Muscle of leg (tissue), 11 donors: ENCODE data around the gene LKAAEAR1. TPM values are rescaled to one million over a fixed set of nuclear protein-coding genes. Genes with fewer than 3 reads are reported as not detected.

ENCODE experiments used
- DNase-seq: peaks from one replicate; pipeline ENCODE4 v3.0.0; 2013
- H3K27ac ChIP-seq: one replicate; pipeline ENCODE4 v1.5.1; 2013; ENCODE audit warnings: mild to moderate bottlenecking, low read length, control low read depth
- H3K27me3 ChIP-seq: one replicate; pipeline ENCODE4 v1.6.1; 2013; ENCODE audit warnings: low read length; ENCODE audit not compliant: control insufficient read depth, insufficient read depth
- H3K36me3 ChIP-seq: one replicate; pipeline ENCODE4 v1.6.1; 2013; ENCODE audit warnings: low read length; ENCODE audit not compliant: control insufficient read depth, insufficient read depth
- H3K4me1 ChIP-seq: one replicate; pipeline ENCODE4 v1.6.1; 2013; ENCODE audit warnings: low read length; ENCODE audit not compliant: control insufficient read depth, insufficient read depth
- H3K4me3 ChIP-seq: one replicate; pipeline ENCODE4 v1.5.1; 2013; ENCODE audit warnings: low read length, control low read depth
- H3K9me3 ChIP-seq: replicated peaks from 2 replicates; pipeline ENCODE4 v1.6.1; 2013; ENCODE audit warnings: low read depth, low read length; ENCODE audit not compliant: control insufficient read depth
- WGBS: methylation state at CpG from one replicate; pipeline ENCODE4 v1.1.5; 2013; ENCODE audit warnings: missing lambda C conversion rate; ENCODE audit not compliant: insufficient coverage; 5-methylcytosine and 5-hydroxymethylcytosine counted together
- polyA plus RNA-seq, 8 donors: library from polyadenylated mRNA; unstranded; fragments of 120-200 nt; gene quantifications; one replicate each; pipeline versions ENCODE4 v1.2.1 to v1.2.3, GENCODE V29; 2013; ENCODE audit warnings: inconsistent platforms in 1 of 8, low replicate concordance in 1 of 8; ENCODE audit not compliant: insufficient read length in 8 of 8, insufficient read depth in 1 of 8
- total RNA-seq: library from RNA; stranded (reverse); fragments of 120-200 nt; gene quantifications from one replicate; pipeline ENCODE4 v1.2.4, GENCODE V29; 2013

Gene LKAAEAR1
- total and polyA plus RNA-seq, 9 donors, result 0.27 to 0.28 (median 0.27) TPM; not detected in 5

DNA sequence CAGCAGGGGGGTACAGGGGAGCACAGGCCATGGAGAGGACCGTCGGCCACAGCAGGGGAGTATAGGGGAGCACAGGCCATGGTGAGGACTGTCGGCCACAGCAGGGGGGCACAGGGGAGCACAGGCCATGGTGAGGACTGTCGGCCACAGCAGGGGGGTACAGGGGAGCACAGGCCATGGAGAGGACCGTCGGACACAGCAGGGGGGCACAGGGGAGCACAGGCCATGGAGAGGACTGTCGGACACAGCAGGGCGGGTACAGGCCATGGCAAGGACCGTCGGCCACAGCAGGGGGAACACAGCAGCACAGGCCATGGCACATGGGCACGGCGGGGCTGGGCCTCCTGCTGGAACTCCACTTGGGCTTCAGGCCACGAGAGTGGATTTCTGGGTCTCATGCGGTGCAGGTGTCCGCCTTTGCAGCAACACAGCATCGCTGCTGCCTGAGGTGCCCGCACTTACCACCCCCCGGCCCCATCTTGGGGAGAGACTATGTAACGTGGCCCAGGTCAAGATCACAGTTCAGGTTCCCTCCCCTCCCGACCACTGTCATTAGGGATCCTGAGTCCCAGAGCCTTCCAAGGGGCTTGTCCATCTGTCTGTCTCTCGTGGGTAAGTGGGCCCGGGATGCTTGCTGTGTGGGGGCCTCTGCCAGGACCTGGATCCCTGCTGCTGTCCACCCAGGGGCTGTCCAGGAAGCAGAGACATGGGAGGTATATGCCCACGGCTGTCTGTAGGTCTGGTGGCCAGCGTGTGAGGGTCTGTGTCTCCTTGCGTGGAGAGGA, 20.7 kb upstream of the LKAAEAR1 start:
- H3K27ac ChIP-seq, result no peak overlapping the region
- 87% methylated on average over 19 of the region's 25 CpGs for WGBS
- H3K9me3 ChIP-seq, result no peaks in the 10 kb centered on the region
- H3K4me3 ChIP-seq, result no peak overlapping the region
- H3K4me1 ChIP-seq, result peaks cover 25% of the 10 kb centered on the region
- H3K27me3 ChIP-seq, result peaks cover 45% of the 10 kb centered on the region
- no peak for DNase-seq
- no peaks in the 10 kb centered on the region for H3K36me3 ChIP-seq

DNA sequence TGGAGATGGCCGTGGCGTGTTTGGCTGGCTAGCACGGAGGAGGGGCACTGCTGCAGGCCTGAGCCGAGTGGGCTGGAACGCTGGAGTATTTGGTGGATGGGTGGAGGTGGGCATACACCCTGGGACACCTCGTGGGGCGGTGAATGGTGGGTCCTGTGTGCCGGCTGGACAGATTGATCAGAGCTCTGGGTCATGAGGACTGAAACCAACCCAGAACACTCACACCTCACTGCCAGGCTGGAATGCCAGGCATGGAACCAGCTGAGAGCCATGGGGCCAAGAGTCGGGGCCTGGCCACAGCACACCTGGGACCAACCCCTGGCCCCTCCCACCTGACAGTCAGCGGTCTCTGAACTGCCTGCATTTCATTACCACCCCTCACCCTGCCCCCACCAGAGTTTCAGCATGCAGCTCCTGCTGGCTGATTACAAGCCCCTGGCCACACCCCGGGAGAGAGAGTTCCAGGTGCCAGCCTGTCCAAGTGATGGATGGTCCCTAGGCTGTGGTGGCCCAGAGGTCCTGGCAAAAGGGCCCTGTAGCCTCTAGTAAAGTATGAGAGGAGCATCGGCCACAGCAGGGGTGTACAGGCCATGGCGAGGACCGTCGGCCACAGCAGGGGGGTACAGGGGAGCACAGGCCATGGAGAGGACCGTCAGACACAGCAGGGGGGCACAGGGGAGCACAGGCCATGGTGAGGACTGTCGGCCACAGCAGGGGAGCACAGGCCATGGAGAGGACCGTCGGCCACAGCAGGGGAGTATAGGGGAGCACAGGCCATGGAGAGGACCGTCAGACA, 19.9 kb upstream of the LKAAEAR1 start:
- DNase-seq, result no peak
- Histone ChIP-seq H3K27ac (no peak overlapping the region), H3K4me3 (no peak overlapping the region), H3K9me3 (no peaks in the 10 kb centered on the region), H3K36me3 (no peaks in the 10 kb centered on the region), H3K4me1 (peaks cover 26% of the 10 kb centered on the region), H3K27me3 (peaks cover 45% of the 10 kb centered on the region)
- 62% methylated on average over 12 of the region's 20 CpGs for WGBS

DNA sequence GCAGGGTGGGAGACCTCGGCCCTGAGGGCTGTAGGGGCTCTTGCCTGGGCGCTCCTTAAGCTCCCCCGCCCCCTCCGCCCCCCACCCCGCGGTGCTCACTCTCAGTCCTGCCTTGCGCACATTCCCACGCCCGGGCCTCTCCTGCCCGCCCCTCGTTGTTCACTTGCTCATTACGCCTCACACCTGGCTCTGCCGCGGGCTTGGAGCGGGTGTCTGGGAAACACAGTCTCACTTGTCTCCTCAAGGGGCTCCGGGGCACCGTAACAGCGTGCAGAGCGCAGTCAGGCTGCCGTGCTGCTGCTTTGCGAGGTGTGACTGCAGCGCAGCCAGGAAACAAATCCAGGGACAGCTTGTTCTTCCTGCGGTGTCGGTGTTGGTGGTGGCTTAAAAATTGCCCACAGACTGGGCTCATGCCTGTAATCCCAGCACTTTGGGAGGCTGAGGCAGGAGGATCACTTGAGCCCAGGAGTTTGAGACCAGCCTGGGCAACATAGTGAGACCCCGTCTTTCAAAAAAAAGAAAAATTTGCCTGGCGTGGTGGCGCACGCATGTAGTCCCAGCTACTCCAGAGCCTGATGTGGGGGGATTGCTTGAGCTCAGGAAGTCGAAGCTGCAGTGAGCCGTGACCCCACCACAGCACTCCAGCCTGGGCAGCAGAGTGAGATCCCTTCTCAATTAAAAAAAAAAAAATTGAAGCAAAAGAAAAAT, 18.6 kb upstream of the LKAAEAR1 start:
- H3K27me3 ChIP-seq, result peaks cover 45% of the 10 kb centered on the region
- no peak for DNase-seq
- H3K4me3 ChIP-seq, result no peak overlapping the region
- 18% methylated on average over 19 of the region's 30 CpGs for WGBS
- H3K36me3 ChIP-seq, result no peaks in the 10 kb centered on the region
- no peak overlapping the region for H3K27ac ChIP-seq
- H3K9me3 ChIP-seq, result no peaks in the 10 kb centered on the region
- peaks cover 30% of the 10 kb centered on the region for H3K4me1 ChIP-seq

DNA sequence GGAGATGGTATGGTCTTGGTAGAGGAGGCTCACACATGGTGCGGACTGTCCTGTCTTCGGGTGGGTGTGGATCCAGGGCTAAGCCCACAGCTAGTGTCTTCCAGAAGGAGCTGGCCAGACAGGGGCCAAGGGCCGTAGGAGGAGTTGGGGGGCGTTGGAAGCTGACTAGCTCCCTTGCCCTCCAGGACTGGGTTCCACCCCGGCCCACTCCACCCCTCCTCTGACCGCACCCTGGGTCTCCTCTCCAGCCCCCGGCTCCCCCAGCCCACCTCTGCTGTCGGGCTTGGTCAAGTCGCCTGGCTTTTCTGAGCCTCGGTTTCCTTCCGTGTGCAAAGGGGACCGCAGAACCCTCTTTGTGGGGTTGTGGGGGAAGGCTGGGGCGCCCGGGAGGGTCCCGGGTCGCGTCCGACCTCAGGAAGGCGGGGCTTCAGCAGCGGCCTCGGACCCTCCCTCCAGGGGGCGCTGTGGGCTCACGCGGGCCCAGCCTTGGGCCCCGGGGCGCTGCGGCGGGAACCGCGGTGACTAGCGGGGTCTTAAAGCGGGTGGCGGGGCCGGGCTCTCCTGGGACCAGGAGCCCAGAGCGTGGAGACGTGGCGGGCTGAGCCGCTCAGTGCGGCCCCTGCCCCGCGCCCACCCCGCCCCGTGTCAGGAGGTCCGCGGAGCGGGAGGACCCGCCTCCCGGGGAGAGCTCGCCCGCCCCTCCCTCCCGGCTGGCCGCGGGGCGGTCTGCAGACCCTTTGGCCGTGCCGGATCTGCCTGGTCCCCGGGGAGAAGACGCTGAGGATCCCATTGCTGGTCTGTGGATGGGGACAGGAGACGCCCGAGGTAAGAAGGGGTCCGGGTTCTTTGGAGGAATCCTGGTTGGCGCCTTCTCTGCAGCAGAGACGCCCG, 17.8 kb upstream of the LKAAEAR1 start:
- Histone ChIP-seq H3K4me1 (peaks cover 24% of the 10 kb centered on the region), H3K27me3 (peaks cover 38% of the 10 kb centered on the region), H3K27ac (no peak overlapping the region), H3K36me3 (no peaks in the 10 kb centered on the region), H3K9me3 (no peaks in the 10 kb centered on the region), H3K4me3 (no peak overlapping the region)
- peak; percentile 18 for DNase-seq
- WGBS, result 4% methylated on average over 46 of the region's 64 CpGs

DNA sequence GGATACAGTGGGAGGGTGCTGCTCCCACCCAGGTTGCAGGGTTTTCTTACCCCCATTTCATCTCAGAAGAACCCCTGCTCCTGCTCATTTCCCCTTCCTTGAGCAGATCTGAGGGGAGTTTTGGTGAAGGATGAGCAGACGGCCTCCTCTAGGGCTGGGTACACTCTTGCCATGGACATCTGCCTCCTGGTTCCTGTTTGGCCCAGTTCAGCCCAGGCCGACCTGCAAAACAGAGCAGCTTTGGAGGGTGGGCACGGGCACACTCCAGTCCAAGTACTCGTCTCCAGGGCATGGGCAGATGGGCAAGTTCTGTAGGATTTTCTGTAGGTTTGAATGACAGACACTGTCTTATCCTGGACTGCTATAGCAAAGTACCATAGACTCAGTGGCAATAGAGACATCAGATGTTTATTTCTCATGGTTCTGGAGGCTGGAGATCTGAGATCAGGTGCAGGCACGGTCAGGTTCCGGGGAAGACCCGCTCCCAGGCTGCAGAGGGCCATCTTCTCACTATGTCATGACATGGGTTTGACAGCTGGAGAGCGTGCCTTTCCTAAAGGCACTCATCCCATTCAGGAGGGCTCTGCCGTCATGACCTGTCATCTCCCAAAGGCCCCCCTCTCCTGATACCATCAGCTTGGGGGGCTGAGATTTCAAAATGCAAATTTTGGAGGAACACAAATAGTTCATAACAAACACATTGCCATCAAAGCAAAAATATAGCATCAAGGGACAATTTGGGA, 16.9 kb upstream of the LKAAEAR1 start:
- H3K9me3 ChIP-seq, result no peaks in the 10 kb centered on the region
- peaks cover 38% of the 10 kb centered on the region for H3K27me3 ChIP-seq
- WGBS, result 83% methylated on average over 6 of the region's 9 CpGs
- no peak overlapping the region for H3K27ac ChIP-seq
- H3K4me3 ChIP-seq, result no peak overlapping the region
- H3K36me3 ChIP-seq, result no peaks in the 10 kb centered on the region
- H3K4me1 ChIP-seq, result peaks cover 24% of the 10 kb centered on the region
- DNase-seq, result no peak

DNA sequence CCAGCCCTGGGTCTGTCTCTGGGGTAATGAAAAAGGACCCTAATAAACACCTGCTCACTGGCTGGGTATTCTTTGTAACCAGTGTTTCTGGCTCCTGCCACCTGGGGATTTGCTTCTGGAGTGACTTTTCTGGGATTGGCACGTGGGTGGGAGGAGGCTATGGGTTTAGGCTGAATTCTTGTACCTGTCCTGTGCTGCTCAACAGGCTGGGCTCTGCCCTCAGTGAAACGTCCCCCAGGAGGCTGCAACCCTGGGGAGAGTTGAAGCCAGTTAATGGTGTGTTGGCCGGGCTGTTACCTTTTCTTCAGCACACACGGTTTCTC, 16.3 kb upstream of the LKAAEAR1 start:
- Histone ChIP-seq H3K36me3 (no peaks in the 10 kb centered on the region), H3K4me1 (peaks cover 24% of the 10 kb centered on the region), H3K4me3 (no peak overlapping the region), H3K9me3 (no peaks in the 10 kb centered on the region), H3K27me3 (peaks cover 38% of the 10 kb centered on the region), H3K27ac (no peak overlapping the region)
- DNase-seq, result no peak
- WGBS, result 33% methylated on average over 1 of the region's 4 CpGs

DNA sequence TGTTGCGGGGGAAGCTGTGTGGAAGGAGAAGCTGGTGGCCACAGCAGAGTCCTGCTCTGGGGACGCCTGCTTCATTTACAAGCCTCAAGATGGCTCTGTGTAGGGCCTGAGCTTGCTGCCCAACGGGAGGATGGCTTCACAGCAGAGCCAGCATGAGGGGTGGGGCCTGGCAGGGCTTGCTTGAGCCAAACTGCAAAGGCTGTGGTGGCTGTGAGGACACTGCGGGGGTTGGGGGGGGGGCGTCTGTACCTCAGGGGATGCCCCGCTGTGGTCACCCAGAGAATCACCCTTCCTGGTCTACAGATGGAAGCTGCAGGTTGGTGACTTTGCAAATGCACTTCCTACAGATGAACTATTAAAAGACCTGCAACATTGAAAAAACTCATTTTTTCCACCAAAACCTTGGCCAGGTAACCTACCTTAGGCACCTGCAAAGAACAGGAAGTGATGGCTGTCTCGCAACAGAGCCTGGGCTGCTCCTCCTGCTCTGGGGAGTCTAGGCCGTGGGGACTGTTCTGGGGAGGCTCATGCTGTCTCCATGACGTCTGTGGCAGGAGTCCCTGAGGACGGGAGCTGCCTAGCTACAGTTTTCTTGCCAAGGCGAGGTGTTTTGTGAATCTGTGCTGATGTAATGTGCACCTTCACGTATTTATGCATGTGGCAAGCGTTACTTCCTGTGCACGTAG, 15.8 kb upstream of the LKAAEAR1 start:
- Histone ChIP-seq H3K36me3 (no peaks in the 10 kb centered on the region), H3K27ac (no peak overlapping the region), H3K4me1 (peaks cover 24% of the 10 kb centered on the region), H3K27me3 (peaks cover 38% of the 10 kb centered on the region), H3K9me3 (no peaks in the 10 kb centered on the region), H3K4me3 (no peak overlapping the region)
- no peak for DNase-seq
- 57% methylated on average over 11 of the region's 14 CpGs for WGBS

DNA sequence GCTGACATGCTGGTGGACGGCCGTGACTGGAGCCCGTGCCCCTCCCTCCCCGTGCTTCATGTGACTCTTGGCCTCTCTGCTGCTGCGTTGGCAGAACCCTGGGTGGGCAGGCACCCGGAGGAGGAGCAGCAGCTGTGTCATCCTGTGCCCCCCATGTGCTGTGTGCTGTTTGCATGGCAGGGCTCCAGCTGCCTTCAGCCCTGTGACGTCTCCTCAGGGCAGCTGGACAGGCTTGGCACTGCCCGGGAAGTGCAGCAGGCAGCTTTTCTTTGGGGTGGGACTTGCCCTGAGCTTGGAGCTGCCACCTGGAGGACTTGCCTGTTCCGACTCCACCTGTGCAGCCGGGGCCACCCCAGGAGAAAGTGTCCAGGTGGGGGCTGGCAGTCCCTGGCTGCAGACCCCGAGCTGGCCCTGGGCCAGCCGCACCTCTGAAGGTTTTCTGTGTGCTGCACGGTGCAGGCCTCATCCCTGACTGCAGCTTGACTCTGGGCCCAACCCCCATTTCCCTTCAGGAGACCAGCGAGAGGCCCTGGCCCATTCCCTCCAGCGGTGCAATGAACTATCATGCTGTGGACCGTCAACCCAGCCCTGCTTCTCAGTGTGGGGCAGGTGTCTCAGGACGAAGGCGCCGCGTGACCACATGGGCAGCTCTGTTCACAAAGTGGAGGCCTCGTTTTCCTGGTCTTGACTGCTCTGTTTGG, 15.0 kb upstream of the LKAAEAR1 start:
- Histone ChIP-seq H3K4me1 (peaks cover 24% of the 10 kb centered on the region), H3K27me3 (peaks cover 38% of the 10 kb centered on the region), H3K36me3 (no peaks in the 10 kb centered on the region), H3K9me3 (no peaks in the 10 kb centered on the region), H3K4me3 (no peak overlapping the region), H3K27ac (no peak overlapping the region)
- DNase-seq, result peak; percentile 83
- 59% methylated on average over 16 of the region's 21 CpGs for WGBS
